Anterior cingulate cortex (tissue), 58 donors: ENCODE data around the gene PSMB3.
"Not testable (repeated sequence)": the region's sequence is repeated elsewhere in the genome, so short reads cannot be mapped to it uniquely, and the experiment has no call there.

Experiments
- DNase-seq, 58 donors: peaks; one replicate each; lab custom pipeline; 2025; lab: John Stamatoyannopoulos, UW

The PSMB3 gene

DNA sequence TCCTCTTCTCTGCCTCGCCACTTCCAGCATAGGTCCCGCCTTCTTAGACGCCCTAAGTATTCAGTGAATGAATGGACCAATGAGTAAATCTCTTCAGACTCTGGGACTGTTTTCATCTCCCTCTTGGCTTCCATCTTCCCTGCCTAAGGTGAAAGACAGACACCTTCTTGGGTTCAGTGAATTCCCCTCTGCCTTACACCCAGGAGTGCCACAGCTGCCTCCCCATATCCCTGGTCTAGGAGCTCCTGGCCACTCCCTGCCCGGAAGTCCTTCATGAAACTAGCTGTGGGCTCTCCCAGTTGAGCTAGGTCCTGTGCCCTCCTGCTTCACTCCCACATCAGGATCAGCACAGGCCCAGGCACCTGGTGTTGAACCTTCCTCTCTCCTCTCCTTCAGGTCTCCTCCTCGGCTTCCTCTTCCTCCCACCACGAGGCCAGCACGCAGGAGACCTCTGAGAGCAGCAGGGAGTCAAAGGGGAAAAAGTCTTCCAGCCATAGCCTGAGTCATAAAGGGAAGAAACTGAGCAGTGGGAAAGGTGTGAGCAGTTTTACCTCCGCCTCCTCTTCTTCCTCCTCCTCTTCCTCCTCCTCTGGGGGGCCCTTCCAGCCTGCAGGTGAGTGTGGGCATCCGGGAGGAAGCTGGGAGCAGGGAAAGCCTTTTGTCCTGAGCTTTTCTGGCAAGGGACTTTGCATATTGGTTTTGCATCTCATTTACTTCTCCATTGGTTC is 37.2 kb upstream of the PSMB3 start:
- DNase-seq: no peak

GRCh38 chr17:38716368-38717005 is 36.1 kb upstream of the PSMB3 start:
- no peak for DNase-seq

GRCh38 chr17:38717139-38717745 is 35.3 kb upstream of the PSMB3 start:
- DNase-seq: no peak

- no peak for DNase-seq
These were observed 33.1 kb upstream of the PSMB3 start for GRCh38 chr17:38719289-38719942.

- peak in 1 of 58 donors; percentile 19 for DNase-seq
These were observed 32.4 kb upstream of the PSMB3 start for GRCh38 chr17:38719943-38720641.

- no peak for DNase-seq
These were observed 31.6 kb upstream of the PSMB3 start for GRCh38 chr17:38720941-38721340.

- DNase-seq: no peak
These were observed 30.7 kb upstream of the PSMB3 start for GRCh38 chr17:38721802-38722201.

- peak in 54 of 58 donors; percentile 33 to 93 (median 80) for DNase-seq
These were observed 28.1 kb upstream of the PSMB3 start for GRCh38 chr17:38724337-38724988.

DNA sequence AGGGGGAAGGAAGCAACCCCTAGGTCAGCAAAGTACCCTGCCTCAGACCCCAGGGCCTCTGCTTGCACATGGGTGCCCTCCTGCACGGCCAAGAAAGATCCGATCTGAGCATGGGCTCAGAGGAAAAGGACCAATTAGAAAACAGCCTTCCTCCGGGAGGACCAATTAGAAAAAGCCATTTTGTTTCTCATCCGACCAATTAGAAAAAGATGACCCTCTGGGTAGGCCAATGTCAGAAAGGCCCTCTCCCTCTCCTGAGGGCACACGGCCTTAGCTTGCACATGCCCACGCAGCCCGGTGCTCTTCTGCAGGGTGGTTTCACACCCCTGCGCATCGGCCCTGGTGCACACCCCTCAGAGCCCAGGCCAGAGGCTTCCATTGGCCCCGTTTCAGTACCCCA is 27.5 kb upstream of the PSMB3 start:
- peak in 1 of 58 donors; percentile 70 for DNase-seq

- not testable (repeated sequence) for DNase-seq
These were observed 26.4 kb upstream of the PSMB3 start for GRCh38 chr17:38726145-38726544.

GRCh38 chr17:38727736-38728135 is 24.8 kb upstream of the PSMB3 start:
- DNase-seq: no peak

DNA sequence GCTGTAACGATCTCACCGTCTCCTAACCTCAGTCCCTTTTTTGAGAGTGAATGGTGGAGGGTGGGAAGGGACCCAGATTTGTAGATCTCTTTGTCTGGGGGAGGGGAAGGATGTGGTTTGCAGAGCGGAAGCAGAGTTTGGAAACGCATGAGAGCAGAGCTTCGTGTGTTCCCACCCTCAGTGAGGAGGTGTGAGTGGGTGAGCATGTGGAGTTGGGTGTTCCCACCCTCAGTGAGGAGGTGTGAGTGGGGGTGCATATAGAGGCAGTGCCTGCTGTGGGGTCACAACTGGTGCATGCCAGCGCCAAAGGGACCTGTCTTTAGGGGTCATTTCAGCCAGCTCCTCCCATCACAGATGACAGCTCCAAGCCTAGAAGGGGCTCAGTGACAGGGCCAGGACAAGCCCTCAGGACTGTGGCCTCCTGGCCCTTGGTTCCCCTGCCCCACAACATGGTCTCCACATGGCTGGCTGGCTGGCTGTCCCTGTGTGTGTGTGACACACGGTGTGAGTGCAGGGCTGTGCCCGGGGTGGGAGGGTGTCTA is 24.2 kb upstream of the PSMB3 start:
- DNase-seq: peak in 2 of 58 donors; percentile 9 to 20

GRCh38 chr17:38729368-38729885 is 23.1 kb upstream of the PSMB3 start:
- no peak for DNase-seq

DNA sequence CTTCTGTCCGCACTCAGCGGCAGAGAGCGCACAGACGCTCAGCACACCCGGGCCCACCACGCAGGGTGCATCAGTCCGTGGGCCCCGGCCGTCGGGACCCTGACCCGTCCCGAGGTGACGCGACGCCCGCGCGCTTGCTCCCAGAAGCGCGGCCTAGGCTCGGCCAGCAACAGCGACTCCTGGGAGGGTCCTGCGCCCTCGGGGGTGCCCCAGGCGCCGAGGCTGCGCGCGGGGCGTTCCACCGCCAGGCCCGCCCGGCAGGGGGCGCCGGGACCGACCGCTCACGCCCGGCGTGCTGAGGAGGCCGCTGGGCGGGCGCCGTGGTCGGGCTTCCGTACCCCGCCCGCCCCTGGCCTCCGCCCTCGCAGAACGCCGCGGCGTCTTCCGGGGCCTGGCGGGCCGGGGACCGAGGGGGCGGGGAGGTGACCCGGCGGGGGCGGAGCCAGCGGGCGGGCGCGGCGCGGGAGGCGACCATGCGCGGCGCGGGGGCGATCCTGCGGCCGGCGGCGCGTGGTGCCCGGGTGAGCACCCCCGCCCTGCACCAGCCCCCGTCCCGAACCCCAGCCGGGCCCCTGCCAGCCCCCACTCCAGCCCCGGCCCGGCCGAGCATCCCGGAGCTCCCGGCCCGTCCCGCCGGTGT is 22.5 kb upstream of the PSMB3 start, which contains the start of gene CISD3:
Gene CISD3, plus strand, starts transcription at position 456 of the 640 bp plus-strand sequence. Its CDS starts 18 bp downstream, at position 474.
- peak in 50 of 58 donors; percentile 33 to 83 (median 66) for DNase-seq

DNA sequence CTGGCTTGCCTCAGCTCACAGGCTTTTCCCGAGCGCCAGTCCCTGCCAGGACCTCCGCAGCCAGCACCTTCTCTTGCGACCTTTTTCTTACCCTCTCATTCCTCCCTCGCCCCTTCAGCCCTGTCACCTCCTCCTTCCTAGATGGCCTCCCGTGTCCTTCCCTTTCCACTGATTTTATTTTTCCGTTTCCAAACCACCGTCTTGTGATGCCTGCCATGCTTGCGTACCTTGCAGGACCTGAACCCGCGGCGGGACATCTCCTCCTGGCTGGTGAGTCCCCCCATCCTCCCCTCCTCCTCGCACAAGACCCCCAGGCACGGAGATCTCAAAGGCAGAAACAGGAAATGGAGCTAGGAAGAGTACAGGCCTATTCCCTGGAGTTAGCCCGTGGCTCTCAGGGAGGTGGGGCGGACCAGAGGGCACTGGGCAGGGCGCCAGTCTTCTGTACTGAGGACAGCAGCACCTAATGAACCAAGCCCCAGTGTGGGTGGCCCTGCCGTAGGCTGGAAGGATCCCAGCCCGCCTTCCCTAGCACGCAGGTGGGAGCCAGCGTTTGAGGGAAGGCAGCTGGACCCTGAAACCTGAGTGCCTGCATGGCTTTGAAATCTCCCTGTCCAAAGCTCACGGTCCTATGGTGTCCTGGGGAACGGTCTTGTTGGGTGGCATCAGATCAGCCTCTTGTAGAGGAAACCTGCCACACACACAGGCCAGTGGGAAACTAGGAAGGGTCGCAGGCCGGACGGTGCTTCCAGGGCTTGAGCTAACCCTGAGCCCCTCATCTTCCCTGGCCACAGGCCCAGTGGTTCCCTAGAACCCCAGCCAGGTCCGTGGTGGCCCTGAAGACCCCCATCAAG is 21.8 kb upstream of the PSMB3 start:
- DNase-seq: peak in 16 of 58 donors; percentile 20 to 73 (median 44)

DNA sequence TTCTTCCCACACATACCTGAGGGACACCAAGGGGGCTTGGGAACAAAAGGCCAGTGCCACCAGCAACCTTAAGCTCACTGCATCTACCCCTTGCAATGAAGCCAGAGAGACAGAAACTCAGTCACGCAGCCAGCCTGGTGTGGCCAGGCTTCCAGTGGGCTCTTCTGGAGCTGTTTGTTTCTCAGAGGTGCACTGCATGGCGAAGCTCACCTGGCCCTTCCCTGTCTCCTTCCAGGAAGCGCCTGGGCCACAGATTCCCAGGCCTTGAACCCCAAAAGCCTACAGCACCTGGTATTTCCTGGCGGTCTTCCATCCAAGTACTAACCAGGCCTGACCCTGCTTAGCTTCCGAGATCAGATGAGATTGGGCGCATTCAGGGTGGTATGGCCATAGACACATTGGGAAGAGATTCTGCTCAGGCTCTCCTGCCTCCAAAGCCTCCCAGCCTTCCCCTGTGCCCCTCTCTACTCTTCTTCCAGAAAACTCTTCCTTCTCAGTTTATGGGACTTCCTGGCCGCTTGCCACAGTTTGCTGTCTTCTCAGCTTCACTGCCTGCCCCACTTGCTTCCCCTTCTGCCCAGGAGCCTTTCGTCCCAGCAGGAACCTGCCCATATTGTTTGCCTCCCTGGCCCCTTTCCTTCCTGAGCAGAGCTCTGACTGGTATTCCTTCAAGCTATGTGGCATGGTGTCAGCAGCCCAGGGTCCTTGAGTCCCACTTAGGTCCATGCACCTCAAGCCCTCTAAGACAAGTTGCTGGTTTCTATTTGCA is 20.8 kb upstream of the PSMB3 start:
- DNase-seq: peak in 1 of 58 donors; percentile 25
